ENCODE data around the gene GAS2L2.
A peak's percentile ranks its signal among the peaks of the same experiment; 100 is the strongest.

GAS2L2 gene

GRCh38 chr17:35729405-35729833, 23.6 kb downstream of the GAS2L2 start:
- no peak overlapping the region for H3K4me3 ChIP-seq (replicated peaks; ENCODE audit: low read depth, low read length)
- TF ChIP-seq CTCF (IDR thresholded peaks at IDR 0.05; ENCODE audit: low read depth, low read length, missing control alignments): no peak
- no peak for DNase-seq (ENCODE audit: extremely low read depth, low read depth)

GRCh38 chr17:35728551-35728950, 24.5 kb downstream of the GAS2L2 start:
- TF ChIP-seq CTCF (IDR thresholded peaks at IDR 0.05; ENCODE audit: low read depth, low read length, missing control alignments): no peak
- no peak for DNase-seq (ENCODE audit: extremely low read depth, low read depth)

GRCh38 chr17:35727635-35728034, 25.4 kb downstream of the GAS2L2 start:
- no peak for TF ChIP-seq CTCF (IDR thresholded peaks at IDR 0.05; ENCODE audit: low read depth, low read length, missing control alignments)
- DNase-seq (ENCODE audit: extremely low read depth, low read depth): no peak
- H3K4me3 ChIP-seq (replicated peaks; ENCODE audit: low read depth, low read length): no peak overlapping the region

More at GRCh38 chr17:35728551-35728950, 24.5 kb downstream of the GAS2L2 start:
- H3K4me3 ChIP-seq (replicated peaks; ENCODE audit: low read depth, low read length): no peak overlapping the region

GRCh38 chr17:35726953-35727460, 26.0 kb downstream of the GAS2L2 start:
- no peak for TF ChIP-seq CTCF (IDR thresholded peaks at IDR 0.05; ENCODE audit: low read depth, low read length, missing control alignments)
- no peak overlapping the region for H3K4me3 ChIP-seq (replicated peaks; ENCODE audit: low read depth, low read length)
- DNase-seq (ENCODE audit: extremely low read depth, low read depth): no peak

- DNase-seq (ENCODE audit: extremely low read depth, low read depth): peak; percentile 38
Observed at GRCh38 chr17:35726127-35726952, 26.7 kb downstream of the GAS2L2 start.

GRCh38 chr17:35725802-35726126, 27.3 kb downstream of the GAS2L2 start:
- no peak for TF ChIP-seq CTCF (IDR thresholded peaks at IDR 0.05; ENCODE audit: low read depth, low read length, missing control alignments)
- DNase-seq (ENCODE audit: extremely low read depth, low read depth): no peak
- H3K4me3 ChIP-seq (replicated peaks; ENCODE audit: low read depth, low read length): no peak overlapping the region

More at GRCh38 chr17:35726127-35726952, 26.7 kb downstream of the GAS2L2 start:
- no peak overlapping the region for H3K4me3 ChIP-seq (replicated peaks; ENCODE audit: low read depth, low read length)
- TF ChIP-seq CTCF (IDR thresholded peaks at IDR 0.05; ENCODE audit: low read depth, low read length, missing control alignments): no peak

Measured in HFF-Myc (cell line).